SU-DHL-6 (cell line): ENCODE data around the gene OR8B2.

ENCODE experiments used
- EZH2phosphoT487 ChIP-seq: fragments of 200-600 bp; sonication (generic), shearing (Covaris generic); conservative IDR thresholded peaks from 2 replicates; pipeline ENCODE4 v1.6.1; 2018; ENCODE audit warnings: mild to moderate bottlenecking, antibody characterized with exemption, low read length, moderate library complexity, mixed read lengths
- TF ChIP-seq, protein P1 (sequence below): fragments of 200-600 bp; sonication (generic); IDR thresholded peaks from one replicate; pipeline ENCODE4 v1.5.1; 2017; ENCODE audit warnings: antibody characterized with exemption, mild to moderate bottlenecking, low read length, moderate library complexity; ENCODE audit not compliant: insufficient read depth, poor library complexity, severe bottlenecking

DNA sequence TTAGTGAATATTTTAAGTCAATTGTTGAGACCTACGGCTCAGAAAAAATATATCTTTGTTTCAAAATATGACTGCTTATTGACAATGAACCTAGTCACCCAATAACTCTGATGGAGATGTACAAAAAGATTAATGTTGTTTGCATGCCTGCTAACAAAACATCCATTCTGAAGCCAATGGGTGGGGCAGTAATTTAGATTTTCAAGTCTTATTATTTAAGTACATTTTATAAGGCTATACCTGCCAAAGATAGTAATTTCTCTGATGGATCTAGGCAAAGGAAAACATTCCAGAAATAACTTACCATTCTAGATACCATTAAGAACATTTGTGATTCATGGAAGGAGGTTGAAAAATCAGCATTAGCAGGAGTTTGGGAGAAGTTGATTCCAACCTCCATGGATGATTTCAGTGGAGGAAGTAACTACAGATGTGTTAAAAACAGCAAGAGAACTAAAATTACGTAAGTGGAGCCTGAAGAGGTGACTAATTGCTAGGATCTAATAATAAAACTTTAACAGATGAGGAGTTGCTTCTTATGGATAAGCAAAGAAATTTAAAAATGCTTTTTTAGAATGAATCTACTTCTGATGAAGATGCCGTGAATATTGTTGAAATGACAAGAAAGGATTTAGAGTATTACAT, 37.9 kb downstream of the OR8B2 start:
- TF ChIP-seq, protein P1, sequence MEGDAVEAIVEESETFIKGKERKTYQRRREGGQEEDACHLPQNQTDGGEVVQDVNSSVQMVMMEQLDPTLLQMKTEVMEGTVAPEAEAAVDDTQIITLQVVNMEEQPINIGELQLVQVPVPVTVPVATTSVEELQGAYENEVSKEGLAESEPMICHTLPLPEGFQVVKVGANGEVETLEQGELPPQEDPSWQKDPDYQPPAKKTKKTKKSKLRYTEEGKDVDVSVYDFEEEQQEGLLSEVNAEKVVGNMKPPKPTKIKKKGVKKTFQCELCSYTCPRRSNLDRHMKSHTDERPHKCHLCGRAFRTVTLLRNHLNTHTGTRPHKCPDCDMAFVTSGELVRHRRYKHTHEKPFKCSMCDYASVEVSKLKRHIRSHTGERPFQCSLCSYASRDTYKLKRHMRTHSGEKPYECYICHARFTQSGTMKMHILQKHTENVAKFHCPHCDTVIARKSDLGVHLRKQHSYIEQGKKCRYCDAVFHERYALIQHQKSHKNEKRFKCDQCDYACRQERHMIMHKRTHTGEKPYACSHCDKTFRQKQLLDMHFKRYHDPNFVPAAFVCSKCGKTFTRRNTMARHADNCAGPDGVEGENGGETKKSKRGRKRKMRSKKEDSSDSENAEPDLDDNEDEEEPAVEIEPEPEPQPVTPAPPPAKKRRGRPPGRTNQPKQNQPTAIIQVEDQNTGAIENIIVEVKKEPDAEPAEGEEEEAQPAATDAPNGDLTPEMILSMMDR = no peak
- no peak for TF ChIP-seq EZH2phosphoT487
